NCI-H146 treated with DMSO at 0.1 percent for 48 hours (cell line): Measurements from ENCODE around the gene DPM2.
A peak's percentile ranks its signal among the peaks of the same experiment; 100 is the strongest.

Experiments
- DNase-seq: peaks from one replicate; lab custom pipeline; 2025; ENCODE audit not compliant: unreplicated experiment; lab: John Stamatoyannopoulos, UW

DPM2 gene

GRCh38 chr9:127920794-127921193 is 16.9 kb downstream of the DPM2 start:
- DNase-seq, result no peak

GRCh38 chr9:127919253-127919815 is 18.3 kb downstream of the DPM2 start:
- DNase-seq, result no peak

GRCh38 chr9:127918183-127919107 is 19.2 kb downstream of the DPM2 start:
- no peak for DNase-seq

- no peak for DNase-seq
Observed at GRCh38 chr9:127917603-127918002, 20.1 kb downstream of the DPM2 start.

- DNase-seq, result peak; percentile 57
Observed at GRCh38 chr9:127916720-127917581, 20.7 kb downstream of the DPM2 start, which contains the start of gene ST6GALNAC4. ST6GALNAC4 (minus strand) TSS chr9:127917041; CDS start chr9:127916419, 622 bp downstream.

GRCh38 chr9:127915801-127916719 is 21.6 kb downstream of the DPM2 start:
- DNase-seq, result no peak

GRCh38 chr9:127915325-127915752 is 22.3 kb downstream of the DPM2 start:
- DNase-seq, result no peak

- DNase-seq, result no peak
Observed at GRCh38 chr9:127913682-127914081, 24.0 kb downstream of the DPM2 start.

GRCh38 chr9:127912882-127913281 is 24.8 kb downstream of the DPM2 start:
- no peak for DNase-seq

GRCh38 chr9:127912296-127912695 is 25.4 kb downstream of the DPM2 start:
- DNase-seq, result no peak

- DNase-seq, result no peak
Observed at GRCh38 chr9:127910613-127911205, 26.9 kb downstream of the DPM2 start.

GRCh38 chr9:127909839-127910273 is 27.8 kb downstream of the DPM2 start:
- DNase-seq, result no peak

- no peak for DNase-seq
Observed at GRCh38 chr9:127908660-127908926, 29.1 kb downstream of the DPM2 start.

- no peak for DNase-seq
Observed at GRCh38 chr9:127907867-127908659, 29.6 kb downstream of the DPM2 start.

- DNase-seq, result no peak
Observed at GRCh38 chr9:127905788-127906191, 31.9 kb downstream of the DPM2 start.

- DNase-seq, result no peak
Observed at GRCh38 chr9:127905004-127905728, 32.5 kb downstream of the DPM2 start.

- no peak for DNase-seq
Observed at GRCh38 chr9:127904561-127905003, 33.1 kb downstream of the DPM2 start.
